Glomerular endothelial cell (primary cell): ENCODE results near the gene AMIGO1. TPM values are rescaled to one million over a fixed set of nuclear protein-coding genes. Genes with fewer than 3 reads are reported as not detected.

Experiments
- DNase-seq: peaks from one replicate; pipeline ENCODE4 v3.0.0-alpha.2; 2011; ENCODE audit warnings: low read depth, low spot score; ENCODE audit errors: extremely low read depth
- total RNA-seq: library from RNA; depleted of rRNA; stranded (reverse); fragments of >200 nt; gene quantifications from 2 replicates; pipeline ENCODE4 v1.2.3, GENCODE V29; 2015

Gene AMIGO1
- total RNA-seq, 1 donor from 2014 or later: 0.64 TPM

- no peak for DNase-seq
These were observed 51.7 kb downstream of the AMIGO1 start for GRCh38 chr1:109457819-109458218.

- DNase-seq: no peak
These were observed 54.9 kb downstream of the AMIGO1 start for GRCh38 chr1:109454497-109455133.

Other genes starting within 250 kb of the AMIGO1 start
- 6.9 and 10.5 TPM in 2 replicates for gene PSRC1, start 226.6 kb downstream of the AMIGO1 start, total RNA-seq
- not detected in 2 replicates for gene MYBPHL, start 202.7 kb downstream of the AMIGO1 start, total RNA-seq
- gene SORT1, start 111.8 kb downstream of the AMIGO1 start, total RNA-seq: 31.4 and 55.9 TPM in 2 replicates
- gene PSMA5, start 83.3 kb downstream of the AMIGO1 start, total RNA-seq: 58.8 TPM in 2 replicates
- gene SYPL2, start 43.2 kb downstream of the AMIGO1 start, total RNA-seq: not detected in 2 replicates
- gene ATXN7L2, start 25.8 kb downstream of the AMIGO1 start, total RNA-seq: 2.3 and 4.3 TPM in 2 replicates
- 6.2 and 6.7 TPM in 2 replicates for gene CYB561D1, start 15.6 kb downstream of the AMIGO1 start, total RNA-seq
- not detected in 2 replicates for gene GPR61, start 30.1 kb upstream of the AMIGO1 start, total RNA-seq
- 10.7 and 11.4 TPM in 2 replicates for gene GNAI3, start 38.9 kb upstream of the AMIGO1 start, total RNA-seq
- not detected in 2 replicates for gene GNAT2, start 109.9 kb upstream of the AMIGO1 start, total RNA-seq
- 64.3 and 68.0 TPM in 2 replicates for gene AMPD2, start 110.1 kb upstream of the AMIGO1 start, total RNA-seq
- 2.0 and 3.3 TPM in 2 replicates for gene GSTM4, start 146.4 kb upstream of the AMIGO1 start, total RNA-seq
- 1.9 and 6.2 TPM in 2 replicates for gene GSTM2, start 158.3 kb upstream of the AMIGO1 start, total RNA-seq
- gene GSTM1, start 178.1 kb upstream of the AMIGO1 start, total RNA-seq: 9.3 TPM in 1 of 2 replicates, not detected in the other
- not detected in 2 replicates for gene GSTM5, start 202.5 kb upstream of the AMIGO1 start, total RNA-seq
- gene GSTM3, start 231.3 kb upstream of the AMIGO1 start, total RNA-seq: 25.7 and 39.8 TPM in 2 replicates